Cardiac atrium fibroblast (primary cell): ENCODE measurements around the gene VPS4A. TPM values are rescaled to one million over a fixed set of nuclear protein-coding genes. Genes with fewer than 3 reads are reported as not detected.

ENCODE experiments used
- total RNA-seq: library from RNA; depleted of rRNA; stranded (reverse); fragments of >200 nt; gene quantifications from 2 replicates; pipeline ENCODE4 v1.2.3, GENCODE V29; 2015

Gene VPS4A
- 27.1 and 31.9 TPM in 2 replicates for total RNA-seq

GRCh38 chr16:69310653-69311532 is at the start of gene VPS4A:
Gene VPS4A (plus strand): TSS chr16:69311350. CDS start chr16:69311512, 162 bp downstream.

GRCh38 chr16:69330286-69331109 is 19.3 kb downstream of the VPS4A start, which contains the start of gene PDF:
Gene PDF (minus strand): TSS chr16:69330588. CDS start chr16:69330570, 18 bp downstream.

GRCh38 chr16:69339289-69340094 is 28.3 kb downstream of the VPS4A start, which contains the start of the genes COG8 and NIP7:
Gene COG8 (minus strand): TSS chr16:69339564. CDS start chr16:69339552, 12 bp downstream.
Gene NIP7 (plus strand): TSS chr16:69339772. CDS start chr16:69339830, 58 bp downstream.

GRCh38 chr16:69351309-69352027 is 40.3 kb downstream of the VPS4A start, which contains the start of gene TMED6:
Gene TMED6 (minus strand): TSS chr16:69351786. CDS start chr16:69351753, 33 bp downstream.

Other genes with a start within 250 kb of the VPS4A start
- gene HAS3, start 205.7 kb upstream of the VPS4A start, total RNA-seq = under 0.01 and 3.6 TPM in 2 replicates
- 38.8 and 73.2 TPM in 2 replicates for gene CHTF8, start 178.8 kb upstream of the VPS4A start, total RNA-seq
- gene UTP4, start 178.7 kb upstream of the VPS4A start, total RNA-seq = 21.1 and 26.2 TPM in 2 replicates
- 18.3 and 28.2 TPM in 2 replicates for gene SNTB2, start 124.2 kb upstream of the VPS4A start, total RNA-seq
- gene PDF, start 19.2 kb downstream of the VPS4A start, total RNA-seq = 11.0 and 13.4 TPM in 2 replicates
- 33.4 and 53.8 TPM in 2 replicates for gene COG8, start 28.2 kb downstream of the VPS4A start, total RNA-seq
- gene NIP7, start 28.4 kb downstream of the VPS4A start, total RNA-seq = 19.6 and 25.8 TPM in 2 replicates
- gene TMED6, start 40.4 kb downstream of the VPS4A start, total RNA-seq = not detected in 2 replicates
- 13.0 and 15.2 TPM in 2 replicates for gene TERF2, start 74.7 kb downstream of the VPS4A start, total RNA-seq
- 37.7 and 48.0 TPM in 2 replicates for gene CYB5B, start 113.3 kb downstream of the VPS4A start, total RNA-seq